ENCODE data around the gene NPAS2.
A peak's percentile ranks its signal among the peaks of the same experiment; 100 is the strongest.

The NPAS2 gene

GRCh38 chr2:100998235-100998573 is 178.3 kb downstream of the NPAS2 start:
- peak; percentile 40 for DNase-seq (ENCODE audit: low read depth)
- no peak overlapping the region for H3K4me3 ChIP-seq (ENCODE audit: low read length)
- TF ChIP-seq, protein P1, sequence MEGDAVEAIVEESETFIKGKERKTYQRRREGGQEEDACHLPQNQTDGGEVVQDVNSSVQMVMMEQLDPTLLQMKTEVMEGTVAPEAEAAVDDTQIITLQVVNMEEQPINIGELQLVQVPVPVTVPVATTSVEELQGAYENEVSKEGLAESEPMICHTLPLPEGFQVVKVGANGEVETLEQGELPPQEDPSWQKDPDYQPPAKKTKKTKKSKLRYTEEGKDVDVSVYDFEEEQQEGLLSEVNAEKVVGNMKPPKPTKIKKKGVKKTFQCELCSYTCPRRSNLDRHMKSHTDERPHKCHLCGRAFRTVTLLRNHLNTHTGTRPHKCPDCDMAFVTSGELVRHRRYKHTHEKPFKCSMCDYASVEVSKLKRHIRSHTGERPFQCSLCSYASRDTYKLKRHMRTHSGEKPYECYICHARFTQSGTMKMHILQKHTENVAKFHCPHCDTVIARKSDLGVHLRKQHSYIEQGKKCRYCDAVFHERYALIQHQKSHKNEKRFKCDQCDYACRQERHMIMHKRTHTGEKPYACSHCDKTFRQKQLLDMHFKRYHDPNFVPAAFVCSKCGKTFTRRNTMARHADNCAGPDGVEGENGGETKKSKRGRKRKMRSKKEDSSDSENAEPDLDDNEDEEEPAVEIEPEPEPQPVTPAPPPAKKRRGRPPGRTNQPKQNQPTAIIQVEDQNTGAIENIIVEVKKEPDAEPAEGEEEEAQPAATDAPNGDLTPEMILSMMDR (conservative IDR thresholded peaks at IDR 0.05; ENCODE audit: low read depth, low read length) = no peak

GRCh38 chr2:100999995-101000394 is 180.1 kb downstream of the NPAS2 start:
- H3K4me3 ChIP-seq (ENCODE audit: low read length) = no peak overlapping the region
- TF ChIP-seq, protein P1 (conservative IDR thresholded peaks at IDR 0.05; ENCODE audit: low read depth, low read length) = no peak
- no peak for DNase-seq (ENCODE audit: low read depth)

DNA sequence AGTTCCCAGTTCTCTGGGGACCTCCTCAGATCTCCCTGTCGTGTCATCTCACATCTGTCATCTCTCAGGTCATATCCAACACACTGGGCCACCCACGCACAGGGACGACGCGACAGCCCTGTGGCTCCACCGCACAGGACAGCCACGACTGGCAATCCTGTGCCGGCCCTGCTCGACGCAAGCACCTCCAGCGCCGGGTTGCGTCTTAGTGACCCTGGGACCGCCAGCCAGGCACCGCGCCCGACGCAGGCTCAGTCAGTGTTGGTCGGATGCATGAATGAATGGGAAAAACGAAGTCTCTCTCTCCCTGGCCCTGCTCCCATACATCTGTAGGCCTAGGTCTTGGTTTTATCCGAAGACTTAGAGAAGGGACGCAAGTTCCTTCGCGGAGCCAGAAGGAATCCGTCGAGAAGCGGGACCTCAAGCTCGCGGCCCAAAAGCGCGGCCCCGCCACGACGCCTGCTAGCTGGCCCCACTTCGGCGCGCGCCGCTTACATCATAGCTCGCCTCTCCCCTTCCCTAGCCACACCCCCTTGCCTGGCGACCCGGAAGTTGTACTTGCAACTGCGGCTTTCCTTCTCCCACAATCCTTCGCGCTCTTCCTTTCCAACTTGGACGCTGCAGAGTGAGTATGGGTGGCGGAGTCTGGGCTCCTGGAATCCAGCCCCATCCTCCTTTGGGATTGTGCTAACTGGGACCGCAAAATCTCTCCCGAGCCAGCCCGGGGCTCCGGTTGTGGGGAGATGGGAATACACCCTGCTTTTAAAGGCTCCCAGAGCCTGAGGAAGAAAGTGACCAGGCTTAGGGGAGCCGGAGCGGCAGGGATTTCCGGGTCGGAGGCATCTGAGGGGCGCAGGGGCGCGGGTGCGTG is 182.0 kb downstream of the NPAS2 start, which contains the start of gene RPL31:
Gene RPL31, plus strand, starts transcription at position 599 of the 871 bp plus-strand sequence. CDS start 413 bp downstream, outside the sequence.
- peak within 1 kb of the TSS; percentile 96 for H3K4me3 ChIP-seq (ENCODE audit: low read length)
- peak; percentile 91 for DNase-seq (ENCODE audit: low read depth)
- TF ChIP-seq, protein P1 (conservative IDR thresholded peaks at IDR 0.05; ENCODE audit: low read depth, low read length) = no peak

GRCh38 chr2:101002562-101003277 is 182.8 kb downstream of the NPAS2 start:
- no peak for DNase-seq (ENCODE audit: low read depth)
- TF ChIP-seq, protein P1 (conservative IDR thresholded peaks at IDR 0.05; ENCODE audit: low read depth, low read length) = no peak
- peak overlapping the region; percentile 96 for H3K4me3 ChIP-seq (ENCODE audit: low read length)

DNA sequence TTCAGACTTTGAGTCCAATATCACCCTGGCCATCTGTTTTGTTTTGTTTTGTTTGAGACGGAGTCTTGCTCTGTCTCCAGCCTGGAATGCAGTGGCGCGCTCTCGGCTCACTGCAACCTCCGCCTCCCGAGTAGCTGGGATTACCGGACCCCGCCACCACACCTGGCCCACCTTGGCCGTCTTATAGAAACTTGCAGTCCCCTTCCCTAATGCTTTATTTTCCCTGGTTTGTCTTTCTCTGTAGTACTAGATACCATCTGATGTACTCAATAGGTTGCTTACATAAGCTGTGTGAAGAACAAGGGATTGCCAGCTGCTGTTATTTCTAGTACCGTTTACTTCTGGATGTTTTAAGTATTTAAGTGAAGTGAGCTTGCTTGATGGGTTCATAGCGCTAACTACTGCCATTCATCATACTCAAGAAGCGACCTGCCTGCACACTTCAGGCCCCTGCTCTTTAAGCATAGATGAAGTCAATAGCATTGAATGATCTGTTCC is 183.4 kb downstream of the NPAS2 start:
- H3K4me3 ChIP-seq (ENCODE audit: low read length) = peak overlapping the region; percentile 96
- no peak for DNase-seq (ENCODE audit: low read depth)
- TF ChIP-seq, protein P1 (conservative IDR thresholded peaks at IDR 0.05; ENCODE audit: low read depth, low read length) = no peak

DNA sequence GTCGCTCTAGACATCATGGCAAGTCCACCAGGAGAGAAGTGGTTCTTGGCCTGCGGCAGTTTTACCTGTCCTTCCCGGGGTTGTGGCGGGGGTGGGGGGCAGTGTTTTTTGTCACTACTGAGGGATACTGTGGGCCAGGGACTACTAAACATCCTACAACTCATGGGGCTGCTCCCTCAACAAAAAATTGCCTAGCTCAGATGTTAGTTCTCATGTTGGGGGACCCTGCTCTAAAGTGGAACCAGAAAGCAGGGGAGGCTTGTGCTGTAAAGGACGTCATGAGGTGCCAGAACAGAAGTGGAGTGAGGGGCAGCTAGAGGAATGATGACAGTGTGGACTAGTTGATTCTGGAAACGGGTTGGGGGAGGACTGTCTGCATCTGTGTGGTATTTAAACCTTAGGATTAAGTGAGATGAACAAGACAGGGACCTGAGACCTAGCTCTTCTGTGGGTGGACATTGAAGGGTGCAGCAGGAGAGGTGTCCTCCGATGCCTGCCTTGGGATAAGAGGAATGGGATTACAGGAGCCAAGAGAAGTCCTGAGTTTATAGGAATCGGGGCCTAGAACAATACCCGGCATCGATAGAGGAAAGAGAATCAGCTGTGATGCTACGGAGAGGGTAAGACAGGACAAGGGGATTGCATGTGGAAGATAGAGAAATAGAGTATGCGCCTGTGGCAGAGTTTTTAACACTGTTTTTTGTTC is 184.8 kb downstream of the NPAS2 start:
- H3K4me3 ChIP-seq (ENCODE audit: low read length) = peak overlapping the region; percentile 96
- no peak for DNase-seq (ENCODE audit: low read depth)
- TF ChIP-seq, protein P1 (conservative IDR thresholded peaks at IDR 0.05; ENCODE audit: low read depth, low read length) = no peak

All from retinal pigment epithelial cell (primary cell).